ENCODE results near the gene IGF2.

IGF2 gene

DNA sequence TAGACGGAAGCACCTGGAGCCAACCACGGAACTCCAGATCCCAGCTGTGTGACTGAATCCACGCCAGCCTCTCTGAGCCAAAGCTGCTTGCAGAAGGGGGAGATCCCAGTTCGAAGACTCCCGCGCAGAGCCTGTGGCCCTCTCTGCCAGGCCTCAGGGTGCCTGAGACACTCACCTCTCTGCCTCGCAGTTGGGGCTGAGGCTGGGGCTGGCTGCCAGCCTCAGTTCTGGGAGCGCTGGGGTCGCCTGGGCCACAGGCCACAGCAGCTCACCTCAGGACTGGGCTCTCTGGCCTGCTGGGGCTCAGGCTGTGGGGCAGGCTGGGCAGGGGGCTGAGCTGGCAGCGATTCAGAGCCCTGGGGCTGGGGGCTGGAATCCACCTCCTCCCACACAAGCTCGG, 8.2 kb upstream of the IGF2 start (continued):
- TF ChIP-seq, protein P1, sequence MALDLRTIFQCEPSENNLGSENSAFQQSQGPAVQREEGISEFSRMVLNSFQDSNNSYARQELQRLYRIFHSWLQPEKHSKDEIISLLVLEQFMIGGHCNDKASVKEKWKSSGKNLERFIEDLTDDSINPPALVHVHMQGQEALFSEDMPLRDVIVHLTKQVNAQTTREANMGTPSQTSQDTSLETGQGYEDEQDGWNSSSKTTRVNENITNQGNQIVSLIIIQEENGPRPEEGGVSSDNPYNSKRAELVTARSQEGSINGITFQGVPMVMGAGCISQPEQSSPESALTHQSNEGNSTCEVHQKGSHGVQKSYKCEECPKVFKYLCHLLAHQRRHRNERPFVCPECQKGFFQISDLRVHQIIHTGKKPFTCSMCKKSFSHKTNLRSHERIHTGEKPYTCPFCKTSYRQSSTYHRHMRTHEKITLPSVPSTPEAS (tag by site-specific recombination; IDR thresholded peaks at IDR 0.05): no peak
- TF ChIP-seq ZXDB (tag by site-specific recombination; IDR thresholded peaks at IDR 0.05) (no peak), ZFP37 (tag by site-specific recombination; IDR thresholded peaks at IDR 0.05) (no peak), ZNF596 (tag by site-specific recombination; IDR thresholded peaks at IDR 0.05) (no peak), SALL2 (tag by site-specific recombination; IDR thresholded peaks at IDR 0.05; ENCODE audit: borderline replicate concordance) (no peak), ZNF530 (tag by site-specific recombination; IDR thresholded peaks at IDR 0.05; ENCODE audit: low read depth) (no peak)

DNA sequence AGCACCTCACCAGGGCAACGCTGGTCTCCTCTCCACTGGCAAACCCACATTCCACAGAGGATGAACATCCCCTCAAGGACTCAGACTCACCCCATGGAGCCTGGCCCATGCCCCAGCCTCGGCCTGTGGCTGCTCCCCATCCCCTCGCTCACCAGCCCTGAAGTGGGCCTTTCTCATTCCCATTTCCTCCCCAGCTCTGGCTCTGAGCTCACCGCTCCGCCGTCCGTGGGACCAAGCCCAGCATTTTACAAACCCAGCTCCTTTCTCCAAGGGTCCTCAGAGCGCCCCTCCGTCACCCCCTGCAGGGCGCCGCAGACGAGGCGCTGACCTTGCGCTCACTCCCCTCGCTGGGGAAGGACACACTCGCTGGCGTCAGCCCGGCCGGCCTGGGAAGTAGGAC, 6.9 kb upstream of the IGF2 start:
- ChIA-PET POLR2A (no interaction called here), CTCF (interaction anchor here (0.7 to 2.0 kb wide), 3 partner anchors 109 to 494 kb away, joined by 4 to 11 read pairs (median 7); no protein-coding TSS in a partner anchor)
- no peak overlapping the region for H3K4me3 ChIP-seq (ENCODE audit: low read depth, low read length)
- no peaks in the 10 kb centered on the region for H3K4me1 ChIP-seq (ENCODE audit: control insufficient read depth, insufficient read depth, low read length)
- TF ChIP-seq, protein P2, sequence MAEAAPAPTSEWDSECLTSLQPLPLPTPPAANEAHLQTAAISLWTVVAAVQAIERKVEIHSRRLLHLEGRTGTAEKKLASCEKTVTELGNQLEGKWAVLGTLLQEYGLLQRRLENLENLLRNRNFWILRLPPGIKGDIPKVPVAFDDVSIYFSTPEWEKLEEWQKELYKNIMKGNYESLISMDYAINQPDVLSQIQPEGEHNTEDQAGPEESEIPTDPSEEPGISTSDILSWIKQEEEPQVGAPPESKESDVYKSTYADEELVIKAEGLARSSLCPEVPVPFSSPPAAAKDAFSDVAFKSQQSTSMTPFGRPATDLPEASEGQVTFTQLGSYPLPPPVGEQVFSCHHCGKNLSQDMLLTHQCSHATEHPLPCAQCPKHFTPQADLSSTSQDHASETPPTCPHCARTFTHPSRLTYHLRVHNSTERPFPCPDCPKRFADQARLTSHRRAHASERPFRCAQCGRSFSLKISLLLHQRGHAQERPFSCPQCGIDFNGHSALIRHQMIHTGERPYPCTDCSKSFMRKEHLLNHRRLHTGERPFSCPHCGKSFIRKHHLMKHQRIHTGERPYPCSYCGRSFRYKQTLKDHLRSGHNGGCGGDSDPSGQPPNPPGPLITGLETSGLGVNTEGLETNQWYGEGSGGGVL (tag by site-specific recombination; IDR thresholded peaks at IDR 0.05): no peak
- no peak for TF ChIP-seq SP7 (tag by site-specific recombination; IDR thresholded peaks at IDR 0.05)
- no peaks in the 10 kb centered on the region for H3K36me3 ChIP-seq (ENCODE audit: control insufficient read depth in 2 of 2, insufficient read depth in 1 of 2, low read length in 2 of 2)
- H3K27ac ChIP-seq (ENCODE audit: extremely low read depth, low read depth, low read length): no peak overlapping the region
- no peaks in the 10 kb centered on the region for H3K9me3 ChIP-seq (ENCODE audit: control insufficient read depth, insufficient read depth, low read depth, low read length)

DNA sequence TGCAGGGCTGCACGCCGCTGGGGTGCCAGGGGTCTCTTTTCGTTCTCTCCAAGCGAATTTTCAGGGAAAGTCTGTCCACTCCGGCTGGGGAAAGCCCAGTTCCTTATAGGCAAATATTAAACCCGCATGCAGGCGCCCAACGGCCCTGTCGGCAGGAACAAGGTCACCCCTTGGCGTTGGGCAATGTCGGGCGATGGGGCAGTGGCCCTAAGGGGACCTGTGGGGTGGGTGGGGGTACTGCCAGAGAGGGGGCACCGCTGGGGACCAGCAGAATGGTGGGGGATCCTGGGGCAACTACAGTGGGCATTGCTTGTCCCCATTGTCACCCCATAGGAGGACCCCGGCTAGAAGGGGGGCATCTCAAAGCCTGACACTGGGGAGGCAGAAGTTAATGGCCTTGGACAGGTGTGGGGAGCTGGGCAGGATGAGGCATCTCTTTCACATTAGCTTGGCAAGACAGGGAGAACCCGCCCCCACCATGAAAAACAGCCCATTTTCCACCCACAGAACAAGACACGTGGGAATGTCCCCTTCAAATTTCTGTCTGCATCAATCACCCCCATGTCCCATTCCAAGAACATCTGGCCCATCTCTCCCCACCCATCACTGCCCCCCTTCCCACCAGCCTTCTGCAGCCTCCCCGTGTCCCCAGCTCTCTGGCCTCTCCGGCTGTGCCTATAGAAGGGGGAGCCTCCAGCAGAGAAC, 5.5 kb upstream of the IGF2 start:
- POLR2A ChIA-PET: no interaction called here

DNA sequence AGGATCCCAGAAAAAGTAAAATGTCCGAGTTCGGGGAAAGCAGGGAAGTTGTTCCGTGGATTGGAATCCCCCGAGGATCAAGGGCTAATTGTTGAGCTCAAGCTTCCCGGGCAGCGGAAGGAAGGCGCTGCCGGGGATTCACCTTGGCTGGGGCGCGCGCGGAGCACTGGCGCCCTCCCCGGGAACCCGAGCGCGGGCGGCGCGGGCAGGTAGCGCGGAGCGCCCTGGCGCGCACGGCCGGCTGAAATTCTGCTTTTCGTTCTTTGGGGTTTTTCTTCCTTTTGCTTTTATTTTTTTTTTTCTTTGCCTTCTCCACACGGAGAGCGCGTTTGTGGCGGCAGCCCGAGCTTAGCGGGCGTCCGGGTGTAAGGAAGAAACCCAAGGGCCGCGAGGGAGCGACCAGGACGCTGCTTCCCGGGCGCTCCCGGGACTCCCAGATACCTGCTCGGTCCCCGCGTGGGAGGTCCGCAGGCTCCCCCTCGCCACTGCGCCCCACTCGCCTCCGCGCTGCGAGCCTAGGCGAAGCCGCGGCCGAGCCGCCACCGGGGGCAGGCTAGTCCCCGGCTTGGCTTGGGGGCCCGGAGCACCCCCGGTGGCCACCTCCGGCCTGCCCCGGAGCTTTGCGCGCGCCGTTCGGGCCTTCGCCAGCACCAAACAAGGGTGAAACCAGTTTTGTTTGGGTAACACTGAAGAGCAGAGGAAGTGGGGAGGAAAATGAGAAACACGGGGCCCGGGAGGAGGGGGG, 4.8 kb upstream of the IGF2 start:
- ChIA-PET POLR2A (no interaction called here), CTCF (interaction anchor here (0.6 to 5.0 kb wide), 7 partner anchors 8 to 450 kb away, joined by 3 to 43 read pairs (median 3); no protein-coding TSS in a partner anchor)
- Histone ChIP-seq H3K4me3 (ENCODE audit: low read depth, low read length) (no peak overlapping the region), H3K4me1 (ENCODE audit: control insufficient read depth, insufficient read depth, low read length) (no peaks in the 10 kb centered on the region), H3K27ac (ENCODE audit: extremely low read depth, low read depth, low read length) (no peak overlapping the region), H3K9me3 (ENCODE audit: control insufficient read depth, insufficient read depth, low read depth, low read length) (no peaks in the 10 kb centered on the region), H3K36me3 (ENCODE audit: control insufficient read depth in 2 of 2, insufficient read depth in 1 of 2, low read length in 2 of 2) (no peaks in the 10 kb centered on the region)
- no peak for TF ChIP-seq MZF1 (tag by site-specific recombination; IDR thresholded peaks at IDR 0.05; ENCODE audit: borderline replicate concordance)
- TF ChIP-seq ZNF621 (tag by site-specific recombination; IDR thresholded peaks at IDR 0.05): no peak
- no peak for TF ChIP-seq TCF7L2 (IDR thresholded peaks at IDR 0.05; ENCODE audit: borderline replicate concordance, low read depth, low read length)
- TF ChIP-seq, protein P3, sequence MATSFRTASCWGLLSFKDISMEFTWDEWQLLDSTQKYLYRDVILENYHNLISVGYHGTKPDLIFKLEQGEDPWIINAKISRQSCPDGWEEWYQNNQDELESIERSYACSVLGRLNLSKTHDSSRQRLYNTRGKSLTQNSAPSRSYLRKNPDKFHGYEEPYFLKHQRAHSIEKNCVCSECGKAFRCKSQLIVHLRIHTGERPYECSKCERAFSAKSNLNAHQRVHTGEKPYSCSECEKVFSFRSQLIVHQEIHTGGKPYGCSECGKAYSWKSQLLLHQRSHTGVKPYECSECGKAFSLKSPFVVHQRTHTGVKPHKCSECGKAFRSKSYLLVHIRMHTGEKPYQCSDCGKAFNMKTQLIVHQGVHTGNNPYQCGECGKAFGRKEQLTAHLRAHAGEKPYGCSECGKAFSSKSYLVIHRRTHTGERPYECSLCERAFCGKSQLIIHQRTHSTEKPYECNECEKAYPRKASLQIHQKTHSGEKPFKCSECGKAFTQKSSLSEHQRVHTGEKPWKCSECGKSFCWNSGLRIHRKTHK (tag by site-specific recombination; IDR thresholded peaks at IDR 0.05): no peak
- TF ChIP-seq ZNF623 (tag by site-specific recombination; IDR thresholded peaks at IDR 0.05): no peak
- TF ChIP-seq KLF7 (tag by site-specific recombination; IDR thresholded peaks at IDR 0.05; ENCODE audit: borderline replicate concordance): no peak
- TF ChIP-seq, protein P4, sequence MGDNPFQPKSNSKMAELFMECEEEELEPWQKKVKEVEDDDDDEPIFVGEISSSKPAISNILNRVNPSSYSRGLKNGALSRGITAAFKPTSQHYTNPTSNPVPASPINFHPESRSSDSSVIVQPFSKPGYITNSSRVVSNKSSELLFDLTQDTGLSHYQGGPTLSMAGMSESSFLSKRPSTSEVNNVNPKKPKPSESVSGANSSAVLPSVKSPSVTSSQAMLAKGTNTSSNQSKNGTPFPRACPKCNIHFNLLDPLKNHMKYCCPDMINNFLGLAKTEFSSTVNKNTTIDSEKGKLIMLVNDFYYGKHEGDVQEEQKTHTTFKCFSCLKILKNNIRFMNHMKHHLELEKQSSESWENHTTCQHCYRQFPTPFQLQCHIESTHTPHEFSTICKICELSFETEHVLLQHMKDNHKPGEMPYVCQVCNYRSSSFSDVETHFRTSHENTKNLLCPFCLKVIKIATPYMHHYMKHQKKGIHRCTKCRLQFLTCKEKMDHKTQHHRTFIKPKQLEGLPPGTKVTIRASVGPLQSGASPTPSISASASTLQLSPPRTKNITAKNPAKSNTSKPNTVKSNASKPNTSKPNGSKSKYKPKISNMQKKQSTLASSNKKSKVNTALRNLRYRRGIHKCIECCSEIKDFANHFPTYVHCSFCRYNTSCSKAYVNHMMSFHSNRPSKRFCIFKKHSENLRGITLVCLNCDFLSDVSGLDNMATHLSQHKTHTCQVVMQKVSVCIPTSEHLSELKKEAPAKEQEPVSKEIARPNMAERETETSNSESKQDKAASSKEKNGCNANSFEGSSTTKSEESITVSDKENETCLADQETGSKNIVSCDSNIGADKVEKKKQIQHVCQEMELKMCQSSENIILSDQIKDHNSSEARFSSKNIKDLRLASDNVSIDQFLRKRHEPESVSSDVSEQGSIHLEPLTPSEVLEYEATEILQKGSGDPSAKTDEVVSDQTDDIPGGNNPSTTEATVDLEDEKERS (tag by site-specific recombination; IDR thresholded peaks at IDR 0.05): no peak
- TF ChIP-seq ZBTB8A (tag by site-specific recombination; IDR thresholded peaks at IDR 0.05): peak; percentile 65

More for the DNA sequence above, 5.5 kb upstream of the IGF2 start:
- Histone ChIP-seq H3K4me3 (ENCODE audit: low read depth, low read length) (no peak overlapping the region), H3K4me1 (ENCODE audit: control insufficient read depth, insufficient read depth, low read length) (no peaks in the 10 kb centered on the region), H3K27ac (ENCODE audit: extremely low read depth, low read depth, low read length) (no peak overlapping the region), H3K36me3 (ENCODE audit: control insufficient read depth in 2 of 2, insufficient read depth in 1 of 2, low read length in 2 of 2) (no peaks in the 10 kb centered on the region), H3K9me3 (ENCODE audit: control insufficient read depth, insufficient read depth, low read depth, low read length) (no peaks in the 10 kb centered on the region)
- CTCF ChIA-PET: interaction anchor here (0.6 to 5.0 kb wide), 4 partner anchors 7 to 242 kb away, joined by 3 to 43 read pairs (median 4); no protein-coding TSS in a partner anchor
- no peak for TF ChIP-seq ZNF677 (tag by site-specific recombination; IDR thresholded peaks at IDR 0.05)
- TF ChIP-seq ZFP41 (tag by site-specific recombination; IDR thresholded peaks at IDR 0.05; ENCODE audit: borderline replicate concordance): no peak
- TF ChIP-seq YY1 (tag by site-specific recombination; IDR thresholded peaks at IDR 0.05): no peak
- TF ChIP-seq ZNF335 (tag by site-specific recombination; conservative IDR thresholded peaks at IDR 0.05): 0 out of 2 replicates have a peak, but pooled peaks have one; percentile 3
- peak; percentile 21; the same call in 1 of the 2 replicates for TF ChIP-seq EGR2 (tag by site-specific recombination; IDR thresholded peaks at IDR 0.05; ENCODE audit: low read depth)
- peak; percentile 75 for TF ChIP-seq ZFHX2 (tag by site-specific recombination; conservative IDR thresholded peaks at IDR 0.05)

All from HEK293 (cell line).